ENCODE measurements around the gene WDR19.

WDR19 gene

DNA sequence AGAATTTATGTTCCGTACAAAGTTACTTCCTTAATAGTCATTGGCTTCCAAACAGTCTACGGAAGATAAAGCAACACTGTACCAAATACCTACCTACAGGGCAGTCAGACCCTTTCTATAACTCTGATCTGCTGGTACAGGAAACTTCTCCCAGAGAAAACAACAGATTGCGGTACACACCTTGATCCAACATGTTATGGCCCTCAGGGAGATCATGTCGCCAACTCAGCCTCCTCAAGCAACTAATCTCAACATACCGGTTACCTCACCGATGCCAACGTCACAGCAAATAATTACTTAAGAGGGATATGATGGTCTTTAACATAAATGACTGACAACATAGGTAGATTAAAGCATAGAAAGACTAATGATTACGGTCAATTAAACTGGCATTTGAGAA is 113.5 kb downstream of the WDR19 start:
- no peak for DNase-seq (ENCODE audit: low read depth in 2 of 2, low spot score in 1 of 2)

DNA sequence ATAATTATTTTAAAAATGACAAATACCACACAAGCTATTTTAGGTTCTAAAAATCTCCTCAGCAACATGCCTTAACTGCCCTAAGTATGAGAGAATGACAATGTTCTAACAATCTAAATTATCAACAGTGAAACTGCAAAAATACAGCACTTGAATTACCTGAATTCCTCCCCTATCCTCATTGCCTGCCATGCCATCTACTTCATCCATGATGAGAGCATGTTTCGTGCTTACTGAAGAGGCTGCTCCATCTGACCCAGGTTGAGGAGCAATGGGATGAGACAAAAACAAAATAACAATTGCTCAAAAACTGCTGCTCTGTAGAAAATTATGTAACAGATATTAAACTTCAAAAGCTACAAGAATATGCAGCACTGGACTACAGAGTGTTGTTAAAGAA is 120.6 kb downstream of the WDR19 start:
- no peak for DNase-seq (ENCODE audit: low read depth in 2 of 2, low spot score in 1 of 2)

DNA sequence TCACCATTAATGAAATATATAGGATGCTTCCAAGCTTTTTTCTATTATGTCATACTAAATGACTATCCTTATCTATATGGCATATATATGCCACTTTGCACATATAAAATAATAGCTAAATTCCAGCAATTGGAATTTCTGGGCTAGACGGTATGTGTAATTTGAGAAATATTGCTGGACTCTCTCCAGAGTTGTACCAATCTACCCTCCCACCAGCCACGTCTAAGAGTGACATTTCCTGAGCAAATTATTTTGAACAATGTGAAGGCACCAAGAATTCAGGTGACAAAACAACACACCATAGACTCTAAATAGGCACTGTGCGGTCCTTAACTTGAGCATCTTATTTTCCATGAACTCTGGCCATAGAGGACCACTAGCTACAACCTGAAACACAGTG is 121.5 kb downstream of the WDR19 start:
- DNase-seq (ENCODE audit: low read depth in 2 of 2, low spot score in 1 of 2) = no peak

DNA sequence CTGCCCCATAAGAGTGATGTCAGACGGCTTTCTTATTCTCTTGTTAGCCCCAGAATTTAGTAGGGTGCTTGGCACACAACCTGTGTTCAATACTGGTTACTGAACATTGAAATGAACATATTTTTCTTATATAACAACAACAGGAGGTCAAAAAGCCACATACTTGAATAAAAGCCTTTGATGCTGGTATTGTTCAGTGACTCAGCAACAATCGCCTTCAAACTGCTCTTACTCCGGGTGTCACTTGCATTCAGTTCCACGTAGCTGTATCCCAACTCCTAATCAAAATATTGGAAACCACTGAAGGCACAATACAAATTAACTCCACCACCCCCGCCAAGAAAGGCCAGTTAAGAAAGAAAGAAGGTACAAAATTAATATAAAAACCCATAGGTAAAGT is 122.3 kb downstream of the WDR19 start:
- no peak for DNase-seq (ENCODE audit: low read depth in 2 of 2, low spot score in 1 of 2)

DNA sequence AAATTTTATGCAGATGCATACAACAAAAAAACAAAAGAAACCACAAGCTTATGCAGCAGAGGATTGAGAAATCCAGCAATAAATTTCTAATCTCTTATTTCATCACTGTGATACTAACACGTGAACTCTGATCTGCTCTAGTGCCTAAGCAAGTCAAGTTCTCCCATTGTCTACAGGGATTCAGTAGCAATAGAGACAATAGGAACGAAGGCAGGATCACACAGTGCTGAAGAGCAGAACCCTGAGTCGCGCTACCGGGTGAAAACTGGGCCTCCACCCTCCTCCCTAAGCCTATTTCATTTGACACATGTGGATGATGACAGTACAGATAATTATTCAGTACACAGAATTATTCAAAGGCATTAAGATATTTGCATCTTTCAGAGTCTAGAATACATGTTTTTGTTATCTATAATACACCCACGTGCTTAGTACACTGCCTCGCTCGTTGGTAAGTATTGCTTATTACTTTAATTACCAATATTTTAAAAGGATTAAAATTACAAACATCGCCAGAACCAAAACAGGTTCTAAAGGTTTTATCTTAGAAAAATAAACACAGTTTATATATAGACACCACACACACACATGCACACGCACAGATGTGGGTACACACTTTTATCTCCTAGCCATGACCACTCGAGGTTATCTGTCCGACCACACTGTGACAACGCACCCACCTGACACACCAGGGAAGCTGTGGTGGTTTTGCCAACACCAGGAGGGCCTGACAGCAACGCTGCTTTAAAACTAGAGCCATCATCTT is 123.8 kb downstream of the WDR19 start:
- DNase-seq (ENCODE audit: low read depth in 2 of 2, low spot score in 1 of 2) = no peak

DNA sequence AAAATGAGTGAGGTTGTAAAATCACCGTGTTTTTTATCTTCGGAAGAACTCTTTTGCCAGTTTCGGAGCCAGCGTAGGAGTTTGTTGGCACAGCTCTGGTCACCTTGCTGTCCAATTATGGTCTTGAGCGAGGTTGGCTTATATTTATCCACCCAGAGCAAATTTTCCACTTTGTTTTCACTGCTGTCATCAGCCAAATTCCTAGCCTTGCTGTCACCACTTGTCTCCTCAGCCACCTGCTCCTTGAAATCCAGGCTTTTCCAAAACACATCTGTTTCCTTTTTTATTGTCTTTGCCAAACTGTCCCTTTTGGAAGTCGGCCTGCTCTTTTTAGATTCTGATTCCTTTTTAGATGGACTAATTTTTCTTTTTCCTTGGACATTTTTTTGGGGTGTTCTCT is 126.3 kb downstream of the WDR19 start:
- DNase-seq (ENCODE audit: low read depth in 2 of 2, low spot score in 1 of 2) = no peak

DNA sequence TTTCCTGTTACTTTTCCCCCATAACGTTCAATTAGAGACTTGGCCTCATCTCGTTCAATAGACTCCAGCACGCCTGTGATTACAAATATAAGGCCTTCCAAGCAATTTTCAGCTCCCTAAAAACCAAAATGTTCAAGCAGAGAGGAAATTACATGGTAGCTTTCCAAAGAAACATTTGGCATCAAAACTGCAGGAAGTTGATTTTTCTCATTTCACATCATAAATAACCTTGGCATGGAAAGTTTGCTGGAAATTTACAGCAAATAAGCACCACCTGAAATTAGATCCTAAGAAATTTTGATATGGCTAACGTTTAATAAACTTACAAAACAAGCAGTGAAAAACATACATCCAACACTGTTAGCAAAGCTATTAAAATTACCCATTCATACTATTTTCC is 130.5 kb downstream of the WDR19 start:
- no peak for DNase-seq (ENCODE audit: low read depth in 2 of 2, low spot score in 1 of 2)

DNA sequence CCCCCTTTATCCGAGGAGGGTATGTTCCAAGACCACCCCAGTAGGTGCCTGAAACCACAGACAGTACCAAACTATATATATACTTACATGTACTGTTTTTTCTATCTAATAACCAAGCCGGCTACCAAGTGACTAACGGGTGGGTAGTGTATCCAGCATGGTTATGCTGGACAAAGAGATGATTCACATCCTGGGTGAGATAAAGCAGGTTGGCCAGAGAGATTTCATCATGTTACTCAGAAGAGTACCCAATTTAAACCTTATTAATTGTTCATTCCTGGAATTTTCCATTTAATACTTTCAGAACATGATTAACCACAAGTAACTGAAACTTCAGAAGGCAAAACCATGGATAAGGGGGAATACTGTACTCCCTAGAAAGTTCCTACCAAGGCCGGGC is 137.3 kb downstream of the WDR19 start:
- DNase-seq (ENCODE audit: low read depth in 2 of 2, low spot score in 1 of 2) = no peak

DNA sequence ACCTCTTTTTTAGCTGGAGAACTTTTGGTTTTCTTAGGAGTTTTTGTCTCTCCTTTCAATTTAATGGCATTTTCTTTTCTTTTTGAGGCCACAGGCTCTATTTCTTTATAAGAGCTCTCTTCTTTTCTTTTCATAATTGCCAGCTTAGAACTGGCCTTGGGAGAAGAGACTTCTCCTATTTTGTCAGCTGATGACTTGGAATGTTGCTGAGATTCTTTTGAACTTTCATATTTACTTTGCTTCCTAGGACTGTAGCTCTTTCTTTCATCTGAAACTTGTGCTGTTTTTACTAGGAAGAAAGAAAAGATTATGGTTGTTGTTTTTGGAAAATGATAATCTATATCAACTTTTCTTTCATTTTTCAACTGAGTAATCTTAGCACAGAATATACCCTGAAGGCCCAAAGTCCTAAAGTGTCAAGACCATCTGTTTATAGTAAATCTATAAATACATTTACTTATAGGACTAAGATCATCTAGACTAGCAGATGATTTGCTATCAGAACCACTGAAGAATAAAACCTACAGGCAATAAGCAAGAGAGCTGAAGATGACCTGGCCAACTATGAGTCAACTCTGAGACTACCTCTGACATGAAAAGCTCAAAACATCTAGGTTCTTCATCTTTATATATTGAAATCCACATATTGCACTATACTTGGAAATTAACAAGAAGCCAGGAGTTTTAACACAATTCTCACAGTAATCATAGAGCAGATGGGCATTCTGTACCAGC is 138.2 kb downstream of the WDR19 start:
- DNase-seq (ENCODE audit: low read depth in 2 of 2, low spot score in 1 of 2) = no peak

DNA sequence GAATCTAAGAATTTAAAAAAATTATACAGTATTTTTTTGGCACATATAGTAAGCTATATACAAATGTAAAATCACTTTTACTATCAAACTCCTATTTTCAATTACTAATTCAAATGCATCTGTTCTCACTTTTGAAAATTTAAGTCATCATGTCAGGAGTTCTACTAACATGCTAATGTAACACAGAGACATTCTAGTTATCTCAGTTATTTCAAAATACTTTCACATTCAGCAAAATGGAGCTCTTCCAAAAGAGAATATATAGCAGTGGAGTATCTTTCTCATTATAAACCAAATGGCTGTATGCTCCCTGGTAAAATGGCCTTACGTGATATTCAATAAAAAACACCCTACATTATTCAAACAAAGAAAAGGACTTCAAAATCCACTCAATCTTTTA is 141.5 kb downstream of the WDR19 start:
- DNase-seq (ENCODE audit: low read depth in 2 of 2, low spot score in 1 of 2) = no peak

DNA sequence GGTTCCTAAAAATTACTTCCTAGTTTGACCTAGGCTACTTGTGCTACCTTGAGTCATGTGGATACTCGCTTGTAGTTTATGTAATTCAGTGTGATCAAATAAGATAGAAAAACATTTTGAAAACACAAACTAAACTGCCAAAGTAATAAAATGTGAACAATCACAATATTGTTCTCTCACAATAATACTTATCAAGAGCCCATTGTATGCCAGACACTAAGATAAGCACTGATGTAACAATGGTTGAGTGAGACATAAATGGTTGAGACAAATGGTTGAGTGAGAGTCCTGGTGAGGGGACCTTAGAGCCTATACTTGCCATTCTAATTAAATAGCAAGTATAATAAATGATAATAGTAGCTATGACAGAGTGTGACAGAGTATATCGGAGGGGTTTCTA is 142.1 kb downstream of the WDR19 start:
- no peak for DNase-seq (ENCODE audit: low read depth in 2 of 2, low spot score in 1 of 2)

DNA sequence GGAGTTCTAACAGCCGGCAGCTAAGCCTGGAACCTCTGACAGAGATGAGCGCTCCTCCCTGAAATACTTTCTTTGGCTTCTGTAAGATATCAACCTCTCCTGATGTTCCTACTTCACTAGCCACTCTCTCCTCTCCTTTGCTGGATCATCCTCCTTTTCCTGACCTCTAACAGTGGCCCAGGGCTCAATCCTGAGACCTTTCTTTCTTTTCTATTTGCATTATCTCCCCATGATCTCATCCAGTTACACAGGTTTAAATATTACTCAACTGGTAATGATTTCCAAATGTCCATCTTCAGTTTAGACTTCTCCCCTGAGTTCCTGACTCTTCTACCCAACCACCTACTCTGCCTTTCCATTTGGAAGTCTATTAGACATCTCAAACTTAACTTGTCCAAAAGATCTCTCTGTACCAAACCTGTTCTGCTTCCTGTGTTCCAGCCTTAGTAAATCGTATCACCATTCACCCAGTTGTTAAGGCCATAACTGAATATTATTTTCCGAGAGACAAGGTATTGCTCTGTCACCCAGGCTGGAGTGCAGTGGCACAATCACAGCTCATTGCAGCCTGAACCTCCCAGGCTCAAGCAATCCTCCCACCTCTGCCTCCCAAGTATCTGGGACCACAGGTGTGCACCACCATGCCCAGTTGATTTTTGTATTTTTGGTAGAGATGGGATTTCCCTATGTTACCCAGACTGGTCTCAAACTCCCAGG is 142.7 kb downstream of the WDR19 start:
- DNase-seq (ENCODE audit: low read depth in 2 of 2, low spot score in 1 of 2) = no peak

DNA sequence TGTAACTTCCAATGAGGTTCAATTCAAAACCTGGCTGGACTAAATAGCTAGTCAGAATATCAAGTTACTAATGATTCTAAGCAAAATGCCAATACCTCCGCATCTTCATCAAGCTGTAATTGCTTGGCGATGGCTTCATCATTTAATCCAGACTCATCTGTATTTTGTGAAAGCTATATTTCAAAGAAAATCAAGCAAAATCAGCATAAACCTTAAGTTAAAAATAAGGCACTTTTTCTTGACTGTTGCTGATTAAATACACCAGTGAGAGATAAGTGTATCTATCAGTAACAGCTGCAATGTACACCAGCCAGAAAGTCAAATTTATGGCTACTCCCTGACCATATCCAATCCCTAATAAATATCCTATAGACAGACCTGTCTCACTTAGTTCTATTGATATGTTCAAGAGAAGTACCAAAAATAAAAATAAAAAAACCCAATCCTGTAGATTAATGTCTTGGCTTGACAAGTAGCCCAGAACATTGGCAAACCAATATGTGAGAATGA is 144.2 kb downstream of the WDR19 start:
- no peak for DNase-seq (ENCODE audit: low read depth in 2 of 2, low spot score in 1 of 2)

DNA sequence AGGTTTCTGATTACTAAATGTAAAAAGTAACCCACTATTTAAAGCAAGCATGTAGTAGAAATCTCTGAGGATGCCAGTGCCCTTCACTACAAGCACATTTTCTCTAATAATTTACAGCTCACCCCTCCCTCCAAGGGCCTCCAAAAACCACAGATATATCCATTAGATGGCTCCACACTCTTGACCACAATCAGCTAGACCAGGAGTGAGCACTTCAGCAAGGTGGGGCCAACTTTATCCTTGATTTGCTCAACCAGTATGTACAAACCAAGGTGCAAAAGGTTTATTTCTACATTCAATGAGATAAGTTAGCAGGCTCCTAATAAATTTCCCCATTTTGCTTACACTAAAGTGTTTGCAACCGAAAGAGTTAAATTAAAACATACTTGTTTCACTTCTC is 148.0 kb downstream of the WDR19 start:
- DNase-seq (ENCODE audit: low read depth in 2 of 2, low spot score in 1 of 2) = no peak

DNA sequence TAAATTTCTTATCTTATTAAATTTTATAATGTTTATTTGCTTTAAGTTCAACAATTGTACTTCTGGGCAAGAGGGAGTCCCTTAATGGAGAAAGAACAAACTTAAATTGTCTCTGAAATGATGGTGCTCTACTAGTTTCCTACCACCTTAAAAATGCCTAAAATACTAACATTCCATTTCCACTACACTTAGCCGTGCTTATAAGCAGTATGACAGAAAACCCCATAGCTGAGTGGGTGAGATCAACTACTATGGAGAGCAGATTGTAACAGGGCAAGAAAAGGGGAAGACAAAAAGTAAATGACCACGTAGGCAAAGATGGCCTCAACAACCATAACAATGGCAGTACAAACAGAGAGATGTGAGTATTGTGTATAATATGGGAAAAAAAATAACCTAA is 148.9 kb downstream of the WDR19 start:
- no peak for DNase-seq (ENCODE audit: low read depth in 2 of 2, low spot score in 1 of 2)
